ENCODE results near the gene TRMO. TPM values are rescaled to one million over a fixed set of nuclear protein-coding genes. Genes with fewer than 3 reads are reported as not detected.
"Not testable (repeated sequence)": the region's sequence is repeated elsewhere in the genome, so short reads cannot be mapped to it uniquely, and the experiment has no call there.

Gene TRMO
- total RNA-seq, 1 donor from 2014 or later: 8.5 TPM

DNA sequence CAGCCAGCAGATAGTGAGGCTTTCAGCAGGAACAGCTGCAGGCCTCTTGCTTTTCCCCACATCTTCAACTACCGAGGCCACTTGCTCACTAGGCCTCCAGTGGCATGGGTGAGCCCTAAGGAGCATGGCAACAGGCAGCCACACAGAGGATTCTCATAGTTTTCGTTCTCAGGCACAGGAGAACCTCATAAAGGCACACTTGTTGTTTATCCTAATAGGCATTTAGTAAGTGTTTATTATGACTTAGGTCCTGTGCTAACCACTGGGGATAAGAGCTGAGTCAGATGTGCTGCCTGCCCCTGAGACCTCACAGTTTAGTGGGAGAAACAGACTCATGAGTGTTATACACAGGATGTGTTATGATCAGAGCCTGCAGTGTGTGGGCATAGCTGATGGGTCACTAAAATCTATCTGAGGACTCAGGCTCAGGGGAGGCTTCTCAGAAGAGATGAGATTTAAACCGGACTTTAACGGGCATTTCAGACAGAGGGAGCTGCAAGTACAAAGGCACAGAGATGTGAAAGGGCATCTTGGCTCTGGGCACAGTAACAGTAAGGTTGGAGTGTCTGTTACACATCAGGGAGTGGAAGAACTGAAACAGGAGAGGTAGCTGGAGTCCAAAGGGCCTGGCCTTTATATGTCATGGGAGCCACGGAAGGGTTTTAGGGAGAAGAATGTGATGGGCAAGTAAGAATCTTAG, 36.7 kb upstream of the TRMO start:
- no peak overlapping the region for H3K4me3 Mint-ChIP-seq (ENCODE audit: unreplicated experiment)
- Histone ChIP-seq H3K27ac (ENCODE audit: low read depth, low read length) (no peak overlapping the region), H3K9me3 (ENCODE audit: insufficient read depth, low read depth, low read length) (no peaks in the 10 kb centered on the region), H3K4me1 (ENCODE audit: insufficient read depth, low read length) (no peaks in the 10 kb centered on the region), H3K4me3 (ENCODE audit: insufficient read depth, low read depth, low read length) (no peak overlapping the region), H3K4me2 (ENCODE audit: low read length) (no peak overlapping the region), H3K27me3 (ENCODE audit: insufficient read depth, low read length) (peaks cover 13% of the 10 kb centered on the region), H2AFZ (ENCODE audit: low read depth, low read length) (no peak overlapping the region), H4K20me1 (ENCODE audit: insufficient read depth, low read length) (no peaks in the 10 kb centered on the region), H3K79me2 (ENCODE audit: insufficient read depth, low read length) (no peaks in the 10 kb centered on the region), H3K9ac (ENCODE audit: low read length) (no peak overlapping the region), H3K36me3 (ENCODE audit: insufficient read depth, low read length) (no peaks in the 10 kb centered on the region)
- no peaks in the 10 kb centered on the region for H3K36me3 Mint-ChIP-seq (ENCODE audit: low read depth, unreplicated experiment)
- DNase-seq (ENCODE audit: low read depth) (peak; percentile 41), FAIRE-seq (no peak)
- peaks cover 4% of the 10 kb centered on the region for H3K27me3 Mint-ChIP-seq (ENCODE audit: low read depth, unreplicated experiment)
- TF ChIP-seq, protein P1, sequence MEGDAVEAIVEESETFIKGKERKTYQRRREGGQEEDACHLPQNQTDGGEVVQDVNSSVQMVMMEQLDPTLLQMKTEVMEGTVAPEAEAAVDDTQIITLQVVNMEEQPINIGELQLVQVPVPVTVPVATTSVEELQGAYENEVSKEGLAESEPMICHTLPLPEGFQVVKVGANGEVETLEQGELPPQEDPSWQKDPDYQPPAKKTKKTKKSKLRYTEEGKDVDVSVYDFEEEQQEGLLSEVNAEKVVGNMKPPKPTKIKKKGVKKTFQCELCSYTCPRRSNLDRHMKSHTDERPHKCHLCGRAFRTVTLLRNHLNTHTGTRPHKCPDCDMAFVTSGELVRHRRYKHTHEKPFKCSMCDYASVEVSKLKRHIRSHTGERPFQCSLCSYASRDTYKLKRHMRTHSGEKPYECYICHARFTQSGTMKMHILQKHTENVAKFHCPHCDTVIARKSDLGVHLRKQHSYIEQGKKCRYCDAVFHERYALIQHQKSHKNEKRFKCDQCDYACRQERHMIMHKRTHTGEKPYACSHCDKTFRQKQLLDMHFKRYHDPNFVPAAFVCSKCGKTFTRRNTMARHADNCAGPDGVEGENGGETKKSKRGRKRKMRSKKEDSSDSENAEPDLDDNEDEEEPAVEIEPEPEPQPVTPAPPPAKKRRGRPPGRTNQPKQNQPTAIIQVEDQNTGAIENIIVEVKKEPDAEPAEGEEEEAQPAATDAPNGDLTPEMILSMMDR (IDR thresholded peaks at IDR 0.05; ENCODE audit: insufficient read depth, low read depth, low read length): no peak
- no peak for TF ChIP-seq EZH2 (IDR thresholded peaks at IDR 0.05; ENCODE audit: insufficient read depth, low read length)
- H3K27ac Mint-ChIP-seq (ENCODE audit: unreplicated experiment): no peak overlapping the region
- H3K4me1 Mint-ChIP-seq (ENCODE audit: low read depth, unreplicated experiment): peaks cover 5% of the 10 kb centered on the region
- H3K9me3 Mint-ChIP-seq (ENCODE audit: unreplicated experiment): no peaks in the 10 kb centered on the region

DNA sequence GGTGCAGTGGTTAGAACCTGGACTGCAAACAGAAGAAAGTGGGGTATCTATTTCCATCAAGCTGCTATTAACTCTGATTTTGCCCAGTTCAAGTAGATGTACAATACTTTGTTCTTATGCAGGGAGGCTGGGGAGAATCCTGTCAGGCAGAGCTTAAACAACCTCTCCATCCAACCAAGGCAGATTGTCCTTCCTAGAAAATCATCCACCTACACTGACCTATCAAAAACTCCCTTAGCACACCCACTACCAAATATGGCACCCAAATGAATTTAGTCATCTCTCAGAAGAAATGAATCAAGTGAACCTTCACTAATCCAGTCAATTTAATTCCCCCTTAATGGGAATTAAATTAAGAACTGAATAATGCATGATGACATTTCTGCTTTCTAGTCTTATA, 34.0 kb upstream of the TRMO start:
- no peak overlapping the region for H3K9ac ChIP-seq (ENCODE audit: low read length)
- H3K9me3 ChIP-seq (ENCODE audit: insufficient read depth, low read depth, low read length): no peaks in the 10 kb centered on the region
- no peak overlapping the region for H2AFZ ChIP-seq (ENCODE audit: low read depth, low read length)
- no peaks in the 10 kb centered on the region for H3K4me1 ChIP-seq (ENCODE audit: insufficient read depth, low read length)
- Mint-ChIP-seq H3K9me3 (ENCODE audit: unreplicated experiment) (peaks cover 1% of the 10 kb centered on the region), H3K4me3 (ENCODE audit: unreplicated experiment) (no peak overlapping the region), H3K4me1 (ENCODE audit: low read depth, unreplicated experiment) (peaks cover 5% of the 10 kb centered on the region), H3K27me3 (ENCODE audit: low read depth, unreplicated experiment) (peaks cover 5% of the 10 kb centered on the region), H3K27ac (ENCODE audit: unreplicated experiment) (no peak overlapping the region), H3K36me3 (ENCODE audit: low read depth, unreplicated experiment) (no peaks in the 10 kb centered on the region)
- no peak overlapping the region for H3K27ac ChIP-seq (ENCODE audit: low read depth, low read length)
- TF ChIP-seq EZH2 (IDR thresholded peaks at IDR 0.05; ENCODE audit: insufficient read depth, low read length): no peak
- TF ChIP-seq, protein P1 (IDR thresholded peaks at IDR 0.05; ENCODE audit: insufficient read depth, low read depth, low read length): no peak
- no peaks in the 10 kb centered on the region for H4K20me1 ChIP-seq (ENCODE audit: insufficient read depth, low read length)
- H3K4me2 ChIP-seq (ENCODE audit: low read length): no peak overlapping the region
- no peaks in the 10 kb centered on the region for H3K36me3 ChIP-seq (ENCODE audit: insufficient read depth, low read length)
- FAIRE-seq (no peak), DNase-seq (ENCODE audit: low read depth) (no peak)
- H3K79me2 ChIP-seq (ENCODE audit: insufficient read depth, low read length): no peaks in the 10 kb centered on the region
- H3K4me3 ChIP-seq (ENCODE audit: insufficient read depth, low read depth, low read length): no peak overlapping the region
- peaks cover 12% of the 10 kb centered on the region for H3K27me3 ChIP-seq (ENCODE audit: insufficient read depth, low read length)

DNA sequence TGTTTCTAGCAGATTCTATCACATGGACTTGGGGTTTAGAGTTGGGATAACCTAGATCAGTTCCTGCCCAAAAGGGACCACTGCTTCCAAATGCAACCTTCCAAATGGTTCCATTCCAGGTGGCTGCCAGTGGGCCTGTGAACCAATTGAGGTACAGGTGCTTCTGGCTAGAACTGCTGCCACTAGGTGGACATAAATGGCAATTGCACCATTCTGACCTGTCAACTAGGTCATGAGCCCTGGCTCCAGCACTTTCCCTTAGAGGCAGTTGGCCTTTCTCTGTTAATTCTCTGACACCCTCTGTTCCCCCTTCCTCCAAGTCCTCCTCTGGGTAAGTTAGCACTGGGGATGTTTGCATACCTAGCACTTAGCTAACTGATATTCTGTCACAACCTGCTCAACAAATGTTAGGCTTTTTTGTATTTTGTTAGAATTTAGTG, 32.3 kb upstream of the TRMO start:
- Mint-ChIP-seq H3K27ac (ENCODE audit: unreplicated experiment) (no peak overlapping the region), H3K27me3 (ENCODE audit: low read depth, unreplicated experiment) (peaks cover 14% of the 10 kb centered on the region), H3K9me3 (ENCODE audit: unreplicated experiment) (peaks cover 9% of the 10 kb centered on the region), H3K4me3 (ENCODE audit: unreplicated experiment) (no peak overlapping the region), H3K36me3 (ENCODE audit: low read depth, unreplicated experiment) (no peaks in the 10 kb centered on the region), H3K4me1 (ENCODE audit: low read depth, unreplicated experiment) (peaks cover 5% of the 10 kb centered on the region)
- Histone ChIP-seq H3K4me3 (ENCODE audit: insufficient read depth, low read depth, low read length) (no peak overlapping the region), H4K20me1 (ENCODE audit: insufficient read depth, low read length) (no peaks in the 10 kb centered on the region), H3K36me3 (ENCODE audit: insufficient read depth, low read length) (no peaks in the 10 kb centered on the region), H3K4me2 (ENCODE audit: low read length) (no peak overlapping the region), H3K79me2 (ENCODE audit: insufficient read depth, low read length) (no peaks in the 10 kb centered on the region), H3K9me3 (ENCODE audit: insufficient read depth, low read depth, low read length) (no peaks in the 10 kb centered on the region), H3K9ac (ENCODE audit: low read length) (no peak overlapping the region), H3K27ac (ENCODE audit: low read depth, low read length) (no peak overlapping the region), H2AFZ (ENCODE audit: low read depth, low read length) (no peak overlapping the region), H3K27me3 (ENCODE audit: insufficient read depth, low read length) (peaks cover 12% of the 10 kb centered on the region), H3K4me1 (ENCODE audit: insufficient read depth, low read length) (no peaks in the 10 kb centered on the region)
- peak; percentile 3 for DNase-seq (ENCODE audit: low read depth)
- no peak for FAIRE-seq
- no peak for TF ChIP-seq EZH2 (IDR thresholded peaks at IDR 0.05; ENCODE audit: insufficient read depth, low read length)
- TF ChIP-seq, protein P1 (IDR thresholded peaks at IDR 0.05; ENCODE audit: insufficient read depth, low read depth, low read length): peak; percentile 43

DNA sequence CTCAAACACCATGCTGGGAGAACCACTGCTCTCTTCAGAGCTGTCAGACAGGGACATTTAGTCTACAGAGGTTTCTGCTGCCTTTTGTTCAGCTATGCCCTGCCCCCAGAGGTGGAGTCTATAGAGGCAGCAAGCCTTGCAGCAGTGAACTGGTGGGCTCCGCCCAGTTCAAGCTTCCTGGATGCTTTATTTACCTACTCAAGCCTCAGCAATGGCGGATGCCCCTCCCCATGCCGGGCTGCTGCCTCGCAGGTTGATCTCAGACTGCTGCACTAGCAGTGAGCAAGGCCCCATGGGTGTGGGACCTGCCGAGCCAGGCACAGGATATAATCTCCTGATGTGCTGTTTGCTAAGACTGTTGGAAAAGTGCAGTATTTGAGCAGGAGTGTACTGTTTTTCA, 28.6 kb upstream of the TRMO start:
- DNase-seq (ENCODE audit: low read depth); H3K4me1 Mint-ChIP-seq (ENCODE audit: low read depth, unreplicated experiment); H3K36me3 Mint-ChIP-seq (ENCODE audit: low read depth, unreplicated experiment); H3K4me3 Mint-ChIP-seq (ENCODE audit: unreplicated experiment); H3K9ac ChIP-seq (ENCODE audit: low read length); H3K27ac ChIP-seq (ENCODE audit: low read depth, low read length); H3K4me2 ChIP-seq (ENCODE audit: low read length); FAIRE-seq; H3K4me1 ChIP-seq (ENCODE audit: insufficient read depth, low read length); H3K4me3 ChIP-seq (ENCODE audit: insufficient read depth, low read depth, low read length); H3K9me3 ChIP-seq (ENCODE audit: insufficient read depth, low read depth, low read length); H2AFZ ChIP-seq (ENCODE audit: low read depth, low read length); H3K79me2 ChIP-seq (ENCODE audit: insufficient read depth, low read length); H3K36me3 ChIP-seq (ENCODE audit: insufficient read depth, low read length); H3K27ac Mint-ChIP-seq (ENCODE audit: unreplicated experiment); H4K20me1 ChIP-seq (ENCODE audit: insufficient read depth, low read length): not testable (repeated sequence)
- peaks cover 12% of the 10 kb centered on the region for H3K27me3 ChIP-seq (ENCODE audit: insufficient read depth, low read length)
- Mint-ChIP-seq H3K9me3 (ENCODE audit: unreplicated experiment) (peaks cover 27% of the 10 kb centered on the region), H3K27me3 (ENCODE audit: low read depth, unreplicated experiment) (peaks cover 50% of the 10 kb centered on the region)

Data from astrocyte (in vitro differentiated cells and primary cell).